A673 (cell line): ENCODE measurements around the gene ZP2.

Experiments
- CTCF ChIP-seq: fragments of 300-800, 200-600 bp; sonication (generic); conservative IDR thresholded peaks from 2 replicates; pipeline ENCODE4 v1.5.1; 2017; ENCODE audit warnings: low read depth, mild to moderate bottlenecking, antibody characterized with exemption, low read length, moderate library complexity, mixed read lengths
- EZH2 ChIP-seq: fragments of 200-600 bp; sonication (generic); IDR thresholded peaks from 2 replicates; pipeline ENCODE4 v1.6.1; 2017; ENCODE audit warnings: borderline replicate concordance, low read depth, mild to moderate bottlenecking, mixed read lengths, antibody characterized with exemption, low read length; ENCODE audit not compliant: poor library complexity, severe bottlenecking

GRCh38 chr16:21233045-21233520, 21.7 kb upstream of the ZP2 start:
- no peak for TF ChIP-seq CTCF
- no peak for TF ChIP-seq EZH2
